GM21515 (cell line): Measurements from ENCODE around the gene TMEM163.
"Not testable (repeated sequence)": the region's sequence is repeated elsewhere in the genome, so short reads cannot be mapped to it uniquely, and the experiment has no call there.

Experiments
- ATAC-seq: cut with Tn5 transposase; IDR thresholded peaks from one replicate; pipeline ENCODE4 v1.9.1; 2021; ENCODE audit not compliant: unreplicated experiment

The TMEM163 gene

GRCh38 chr2:134537702-134538101 is 181.1 kb downstream of the TMEM163 start:
- ATAC-seq: no peak

DNA sequence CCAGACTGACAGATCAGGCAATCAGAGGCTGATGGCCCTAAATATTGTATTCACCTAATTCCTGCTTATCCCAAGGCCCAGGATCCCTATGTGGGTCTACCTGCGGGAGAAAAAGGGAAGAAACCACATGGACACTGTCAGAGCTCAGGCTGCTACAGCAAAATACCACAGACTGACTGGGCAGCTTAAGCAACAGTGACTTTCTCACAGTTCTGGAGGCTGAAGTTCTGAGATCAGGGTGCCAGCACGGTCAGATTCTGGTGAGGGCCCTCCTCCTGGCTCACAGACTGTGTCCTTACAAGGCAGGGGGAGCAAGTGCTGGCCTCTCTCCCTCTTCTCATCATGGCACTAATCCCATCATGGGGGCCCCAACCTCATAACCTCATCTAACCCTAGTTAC is 181.7 kb downstream of the TMEM163 start:
- no peak for ATAC-seq

- ATAC-seq: no peak
These were observed 182.5 kb downstream of the TMEM163 start for GRCh38 chr2:134536296-134536695.

DNA sequence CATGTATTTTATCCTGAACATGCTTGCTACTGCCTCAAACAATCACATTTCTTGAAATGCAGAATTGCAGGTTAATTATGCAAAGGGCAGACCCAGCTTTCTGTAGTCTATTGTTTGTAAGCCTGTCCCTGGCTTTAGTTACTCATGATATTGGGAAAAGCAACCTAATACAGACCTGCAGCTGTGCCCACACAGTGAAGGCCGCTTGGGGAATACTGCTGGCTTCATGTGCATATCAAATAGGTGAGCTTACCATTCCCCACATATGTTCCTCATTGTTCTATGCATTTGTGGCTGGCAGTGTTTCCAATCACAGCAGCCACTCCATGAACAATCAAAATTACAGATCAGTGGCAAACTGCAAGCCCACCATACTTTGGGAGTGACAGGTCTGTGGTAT is 186.3 kb downstream of the TMEM163 start:
- ATAC-seq: no peak

DNA sequence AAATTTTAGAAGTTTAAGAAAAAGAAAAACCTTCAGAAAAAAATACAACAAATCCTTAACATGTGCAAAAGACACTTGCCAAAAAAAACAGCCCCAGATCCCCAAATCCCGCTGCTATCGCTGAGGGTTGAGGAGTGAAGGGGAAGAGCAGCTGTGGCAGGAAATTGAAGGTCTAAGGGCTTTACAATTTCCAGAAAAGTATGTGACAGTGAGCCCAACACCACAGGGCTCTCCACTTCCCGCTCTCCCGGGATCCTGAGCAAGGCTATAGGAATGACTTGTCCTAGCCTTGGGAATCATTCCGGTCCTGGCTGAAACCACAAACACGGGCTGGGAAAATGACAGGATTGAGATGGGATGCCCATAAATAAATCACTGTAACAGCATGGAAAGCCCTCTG is 191.4 kb downstream of the TMEM163 start:
- no peak for ATAC-seq

DNA sequence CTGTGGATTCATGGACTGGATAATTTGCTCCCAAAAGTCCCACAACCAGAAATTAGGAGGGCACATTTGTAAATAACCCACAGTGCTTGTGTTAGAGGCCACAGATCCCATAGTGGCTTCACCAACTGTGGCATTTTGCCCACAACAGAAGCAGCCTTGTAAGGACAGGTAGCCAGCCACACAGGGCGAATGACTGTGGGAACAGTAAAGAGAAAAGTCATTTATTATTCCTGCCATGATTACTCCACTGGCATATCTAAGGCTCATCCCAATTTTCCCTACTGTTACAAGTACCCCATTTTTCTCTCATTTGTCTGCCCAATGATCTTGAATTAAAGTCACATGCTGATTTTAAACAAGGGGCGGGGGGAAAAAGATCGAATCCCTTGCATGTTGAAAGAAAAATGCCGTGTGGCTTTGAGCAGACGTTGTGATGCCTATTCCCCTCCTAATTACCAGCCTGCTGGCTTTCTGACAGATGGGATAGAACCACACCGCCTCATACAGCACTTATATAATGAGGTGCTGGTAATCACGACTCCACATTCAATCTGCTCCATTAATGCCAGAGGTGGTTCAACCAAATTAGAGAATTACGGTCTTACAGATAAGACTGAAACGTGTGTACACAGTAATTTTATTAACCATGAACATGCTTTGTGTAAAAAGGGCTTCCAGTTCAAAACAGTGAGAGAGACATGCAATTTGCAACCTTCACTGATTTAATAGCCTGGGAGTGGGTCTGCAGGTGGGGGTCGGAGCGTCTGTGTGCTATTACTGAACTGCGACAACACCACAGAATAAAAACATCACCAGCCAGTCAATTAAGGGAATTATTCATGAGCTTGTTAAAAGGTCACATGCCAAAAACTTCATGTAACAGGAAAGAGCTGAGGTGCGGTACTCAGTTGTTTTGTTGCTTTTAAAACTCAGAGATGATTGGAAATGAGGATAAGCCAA is 196.0 kb downstream of the TMEM163 start:
- no peak for ATAC-seq

- ATAC-seq: no peak
These were observed 200.7 kb downstream of the TMEM163 start for GRCh38 chr2:134518101-134518500.

- no peak for ATAC-seq
These were observed 203.7 kb downstream of the TMEM163 start for GRCh38 chr2:134515137-134515536.

GRCh38 chr2:134513465-134513804 is 205.4 kb downstream of the TMEM163 start:
- ATAC-seq: no peak

DNA sequence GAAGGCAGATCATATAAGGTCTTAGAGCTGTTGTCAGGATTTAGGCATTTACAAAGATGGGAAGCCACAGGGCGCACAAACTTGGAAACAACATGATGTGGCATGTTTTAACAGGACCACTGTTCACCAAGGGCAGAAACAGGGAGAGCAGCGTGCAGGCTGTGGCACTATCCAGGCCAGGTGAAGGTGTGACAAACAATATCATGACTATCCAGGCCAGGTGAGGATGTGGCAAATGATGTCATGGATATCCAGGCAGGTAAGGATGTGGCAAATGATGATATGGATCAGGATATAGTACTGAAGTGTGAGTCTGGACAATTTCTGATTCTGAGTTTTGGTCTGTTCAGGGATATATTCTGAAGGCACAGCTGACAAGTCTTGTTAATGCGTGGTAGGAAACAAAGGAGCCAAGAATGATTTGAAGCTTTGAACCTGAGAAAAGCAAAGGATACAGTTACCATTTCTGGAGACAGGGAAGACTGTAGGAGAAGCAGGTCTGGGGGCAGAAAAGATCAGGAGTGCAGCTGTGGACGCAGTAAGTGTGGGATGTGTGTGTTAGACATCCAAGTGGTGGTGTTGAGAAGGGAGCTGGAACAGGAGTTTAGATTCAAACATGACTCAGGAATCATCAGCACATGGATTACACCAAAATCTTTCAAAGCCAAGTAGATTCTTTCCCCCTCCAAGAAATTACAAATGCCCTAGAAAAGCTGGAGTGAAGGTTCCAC is 205.9 kb downstream of the TMEM163 start:
- no peak for ATAC-seq

DNA sequence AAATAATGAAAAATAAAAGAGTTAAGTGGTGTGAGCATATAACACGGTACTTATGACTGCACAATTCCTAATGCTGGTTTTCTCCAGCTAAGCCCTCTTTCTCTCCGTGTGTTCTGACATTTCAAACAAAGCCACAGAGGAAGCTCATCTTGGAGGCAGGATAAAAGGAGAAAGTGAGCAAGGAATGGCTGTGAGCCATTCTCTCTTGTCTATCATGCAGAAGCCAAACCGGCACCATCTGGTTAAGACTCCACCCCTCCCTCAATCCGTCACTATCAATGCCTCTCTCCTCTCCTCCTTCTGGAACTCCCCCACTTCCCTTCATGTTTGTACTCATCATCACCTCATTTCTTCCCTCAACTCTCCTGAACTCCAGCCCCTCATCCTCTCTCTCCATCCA is 210.4 kb downstream of the TMEM163 start:
- ATAC-seq: no peak

GRCh38 chr2:134507697-134508096 is 211.1 kb downstream of the TMEM163 start:
- ATAC-seq: no peak

GRCh38 chr2:134507159-134507558 is 211.6 kb downstream of the TMEM163 start:
- not testable (repeated sequence) for ATAC-seq

DNA sequence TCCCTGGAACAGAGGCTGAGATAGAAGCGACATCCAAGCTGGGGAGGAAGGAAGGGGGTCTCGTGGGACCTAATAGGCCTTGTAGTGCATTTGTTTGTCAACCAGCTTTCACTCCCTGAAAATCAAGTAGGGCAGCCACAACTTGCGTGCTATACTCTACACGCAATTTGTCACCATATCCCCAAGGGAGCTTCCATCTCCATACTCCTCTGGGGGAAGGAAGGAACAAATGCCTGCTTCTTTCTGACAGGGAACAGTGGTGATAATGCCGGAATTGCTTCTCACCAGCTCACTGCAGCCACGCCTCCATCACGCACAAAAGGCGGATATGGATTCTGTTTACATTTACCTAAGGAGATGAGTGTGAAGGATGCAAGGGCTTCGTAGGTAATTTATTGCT is 213.4 kb downstream of the TMEM163 start:
- ATAC-seq: no peak

- no peak for ATAC-seq
These were observed 214.0 kb downstream of the TMEM163 start for GRCh38 chr2:134504586-134505336.

- no peak for ATAC-seq
These were observed 216.7 kb downstream of the TMEM163 start for GRCh38 chr2:134502104-134502503.

GRCh38 chr2:134501476-134502091 is 217.2 kb downstream of the TMEM163 start:
- no peak for ATAC-seq

DNA sequence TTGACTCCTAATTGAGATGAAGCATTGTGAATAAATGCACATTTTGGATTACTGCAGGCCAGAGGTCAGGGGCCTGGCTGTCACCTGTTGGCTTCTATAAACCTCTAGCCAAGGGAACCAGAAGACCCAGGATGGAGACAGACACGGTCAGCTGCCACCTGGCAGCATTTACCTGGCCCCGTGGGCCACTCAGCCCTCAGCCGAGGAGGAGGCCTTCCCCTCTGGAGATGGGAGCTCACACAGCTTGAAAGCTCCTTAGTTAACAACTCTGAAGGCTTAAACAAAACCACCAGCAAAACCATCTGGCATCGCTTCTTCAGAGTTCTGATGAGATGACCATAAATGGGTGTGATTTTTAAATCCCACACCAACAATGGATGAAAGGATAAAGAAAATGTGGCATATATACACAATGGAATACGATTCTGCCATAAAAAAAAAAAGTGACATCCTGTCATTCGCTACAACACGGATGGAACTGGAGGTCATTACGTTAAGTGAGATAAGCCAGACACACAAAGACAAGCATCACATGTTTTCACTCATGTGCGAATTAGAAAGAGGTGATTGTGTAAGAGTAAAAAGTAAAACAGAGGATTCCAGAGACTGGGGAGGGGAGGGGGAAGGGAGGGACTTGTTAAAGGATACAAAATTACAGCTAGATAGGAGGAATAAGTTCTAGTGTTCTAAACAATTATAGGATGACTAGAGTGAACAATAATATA is 218.4 kb downstream of the TMEM163 start:
- no peak for ATAC-seq

DNA sequence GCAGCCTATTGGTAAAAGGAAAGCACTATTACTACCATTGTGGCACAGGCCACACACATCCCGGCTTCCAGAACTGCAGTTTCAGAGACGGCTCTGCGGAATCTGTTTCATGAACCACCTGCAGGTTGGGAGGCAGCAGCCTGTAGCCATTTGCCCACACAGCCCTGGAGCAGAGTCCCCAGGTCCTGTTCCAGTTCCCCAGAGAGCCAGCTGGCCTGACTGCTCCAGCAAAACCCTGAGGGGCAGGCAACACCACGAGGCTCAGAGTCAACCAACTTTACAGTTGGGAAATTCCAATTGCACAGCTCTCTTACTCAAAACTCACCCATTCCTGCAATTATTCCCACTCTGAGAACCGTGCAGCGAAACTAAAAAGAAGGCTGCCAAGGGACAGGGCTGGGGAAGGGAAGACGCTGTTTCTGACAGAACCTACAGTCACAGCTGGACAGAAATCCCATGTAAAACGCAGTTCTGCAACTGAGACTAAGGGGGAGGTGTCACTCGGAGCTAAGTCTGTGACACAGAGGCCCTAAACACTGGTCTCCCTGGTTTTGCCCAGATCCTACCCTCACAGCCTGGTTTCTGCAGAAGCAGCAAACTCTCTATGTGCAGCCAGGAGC is 219.4 kb downstream of the TMEM163 start:
- ATAC-seq: no peak

- no peak for ATAC-seq
These were observed 220.1 kb downstream of the TMEM163 start for GRCh38 chr2:134498654-134499053.
